GM12878 (cell line): Measurements from ENCODE around the gene CEP97. TPM values are rescaled to one million over a fixed set of nuclear protein-coding genes. Genes with fewer than 3 reads are reported as not detected.

Experiments
- ATAC-seq: fragments of 200-7000 bp; cut with Tn5 transposase; 3 replicates; pipeline ENCODE4 v1.9.1; 2020; ENCODE audit warnings: mild to moderate bottlenecking, moderate library complexity
- BruUV-seq: library from RNA; stranded (reverse); fragments of 400-500 nt; replicated peaks from 2 replicates; lab custom pipeline; 2021; lab: Mats Ljungman, UMichigan
- CTCF ChIA-PET: fragments of 300-600 bp; sonication (Branson Sonifier 250); formaldehyde crosslinking; extraction: SDS; loops from one replicate; lab custom pipeline; 2021; ENCODE audit warnings: inconsistent platforms; lab: Yijun Ruan, JAX
- POLR2A ChIA-PET: fragments of 350-600 bp; formaldehyde crosslinking; extraction: SDS; loops from one replicate; lab custom pipeline; 2021; ENCODE audit warnings: inconsistent platforms; lab: Charles Lee
- RAD21 ChIA-PET: fragments of 300-600 bp; sonication (Branson Sonifier 250); formaldehyde crosslinking; loops from one replicate; lab custom pipeline; 2023; ENCODE audit warnings: antibody characterized with exemption; ENCODE audit not compliant: unreplicated experiment; lab: Charles Lee
- SMC1A ChIA-PET: fragments of 300-600 bp; sonication (Branson Sonifier 250); formaldehyde crosslinking; loops from one replicate; lab custom pipeline; 2023; ENCODE audit not compliant: unreplicated experiment, uncharacterized antibody; lab: Charles Lee
- DNase-seq: peaks from one replicate; pipeline ENCODE4 v3.0.0-alpha.2; 2011; ENCODE audit warnings: low read depth, low spot score
- FAIRE-seq: peaks from 3 replicates; lab custom pipeline; 2011; peaks lifted over from hg19 to GRCh38; lab: Jason Lieb, UNC
- H2AFZ ChIP-seq: 2 replicates; pipeline ENCODE4 v1.6.0; 2011; ENCODE audit warnings: low read depth, low read length, control low read depth; ENCODE audit not compliant: control insufficient read depth
- H3K27ac ChIP-seq: 2 replicates; pipeline ENCODE4 v1.5.1; 2011; ENCODE audit warnings: control low read depth; ENCODE audit not compliant: control insufficient read depth, insufficient read depth
- H3K27me3 ChIP-seq, 2 experiments: replicated peaks in 1 of 2; 2 replicates each; pipeline versions ENCODE4 v1.6.0 to v1.6.1; 2011; ENCODE audit warnings: low read length in 1 of 2; ENCODE audit not compliant: control insufficient read depth in 2 of 2, insufficient read depth in 2 of 2
- H3K36me3 ChIP-seq, 2 experiments: 2 replicates each; pipeline ENCODE4 v1.5.1; 2011; ENCODE audit warnings: low read length in 1 of 2; ENCODE audit not compliant: control insufficient read depth in 2 of 2, insufficient read depth in 2 of 2
- H3K4me1 ChIP-seq: 2 replicates; pipeline ENCODE4 v1.6.1; 2011; ENCODE audit warnings: mild to moderate bottlenecking, low read length, moderate library complexity, mixed read lengths; ENCODE audit not compliant: control insufficient read depth, insufficient read depth
- H3K4me2 ChIP-seq: 2 replicates; pipeline ENCODE4 v1.6.0; 2011; ENCODE audit warnings: control low read depth; ENCODE audit not compliant: control insufficient read depth, insufficient read depth
- H3K4me3 ChIP-seq: fragments of 200-600 bp; sonication (generic); 2 replicates; pipeline ENCODE4 v1.5.1; 2016
- H3K79me2 ChIP-seq: 2 replicates; pipeline ENCODE4 v1.6.0; 2011; ENCODE audit warnings: low read length; ENCODE audit not compliant: control insufficient read depth, insufficient read depth
- H3K9ac ChIP-seq: 2 replicates; pipeline ENCODE4 v1.8.0; 2011; ENCODE audit warnings: low read length, control low read depth, mixed read lengths; ENCODE audit not compliant: control insufficient read depth, insufficient read depth
- H3K9me3 ChIP-seq: replicated peaks from 3 replicates; pipeline ENCODE4 v1.5.1; 2011; ENCODE audit warnings: mild to moderate bottlenecking, low read length; ENCODE audit not compliant: control insufficient read depth, insufficient read depth
- H4K20me1 ChIP-seq: 2 replicates; pipeline ENCODE4 v1.6.0; 2011; ENCODE audit not compliant: control insufficient read depth, insufficient read depth
- CREM ChIP-seq: IDR thresholded peaks from 2 replicates; pipeline ENCODE4 v1.6.1; 2014; ENCODE audit warnings: antibody characterized with exemption, low read depth
- MEF2B ChIP-seq: fragments of 450-650 bp; IDR thresholded peaks from 2 replicates; pipeline ENCODE4 v1.6.1; 2018; ENCODE audit warnings: mild to moderate bottlenecking, moderate library complexity; ENCODE audit not compliant: partially characterized antibody, poor library complexity, severe bottlenecking
- NRF1 ChIP-seq: conservative IDR thresholded peaks from 2 replicates; pipeline ENCODE4 v1.6.1; 2011; ENCODE audit warnings: mild to moderate bottlenecking, low read depth, low read length, improper control_type of control experiment
- in situ Hi-C: fragments of 300-500 bp; cut with MboI; formaldehyde crosslinking; loops from 9 replicates; pipeline ENCODE4 v1.14.3; 2018; ENCODE audit warnings: mixed read lengths
- intact Hi-C: fragments of 100-400 bp; cut with micrococcal nuclease; formaldehyde crosslinking; loops from one replicate; pipeline ENCODE4 v1.14.2; 2022; ENCODE audit not compliant: unreplicated experiment
- polyA plus RNA-seq, 11 experiments: library from polyadenylated mRNA; depleted of rRNA in 4 of 11; unstranded in 6 of 11; stranded (reverse) in 5 of 11; fragments of >200 nt; fragmentation: Nextera tagmentation in 4 of 11; fragmentation: Illumina TruSeq in 1 of 11; extraction: Ambion mirVana in 4 of 11; extraction: Trizol in 1 of 11; gene quantifications; 1 replicate in 1 of 11; 2 replicates in 10 of 11; pipeline versions ENCODE4 v1.2.1 to v1.2.3, GENCODE V29; 2011 to 2016; ENCODE audit warnings: inconsistent platforms in 2 of 11, missing spikeins in 2 of 11, low read depth in 1 of 11
- total RNA-seq, 4 experiments: library from RNA; depleted of rRNA in 3 of 4; stranded (reverse); fragments of >200 nt in 3 of 4; fragmentation: Illumina TruSeq in 1 of 4; extraction: Trizol in 1 of 4; gene quantifications; 2 replicates each; pipeline versions ENCODE4 v1.2.1 to v1.2.3, GENCODE V29; 2013 to 2021
- TF ChIP-seq, protein P1 (sequence below): IDR thresholded peaks from 2 replicates; pipeline ENCODE4 v1.6.1; 2012; ENCODE audit warnings: low read depth, low read length, improper control_type of control experiment
- TF ChIP-seq, protein P2 (sequence below): IDR thresholded peaks from 2 replicates; pipeline ENCODE4 v1.6.1; 2011; ENCODE audit warnings: mild to moderate bottlenecking, low read depth, low read length, moderate library complexity; ENCODE audit not compliant: insufficient replicate concordance
- TF ChIP-seq, protein P3 (sequence below): fragments of 150-350 bp; IDR thresholded peaks from 2 replicates; pipeline ENCODE4 v1.6.1; 2014; ENCODE audit warnings: mild to moderate bottlenecking, low read depth, low read length
- TF ChIP-seq, protein P4 (sequence below): fragments of 450-650 bp; IDR thresholded peaks from 2 replicates; pipeline ENCODE4 v1.6.1; 2016; ENCODE audit warnings: mild to moderate bottlenecking

Gene CEP97
- total and polyA plus RNA-seq, 10 of the 15 experiments (the other 5 are each of a cell fraction or from before 2014, with no cell fraction given), result 1.9 to 13.7 (median 5.8) TPM

DNA sequence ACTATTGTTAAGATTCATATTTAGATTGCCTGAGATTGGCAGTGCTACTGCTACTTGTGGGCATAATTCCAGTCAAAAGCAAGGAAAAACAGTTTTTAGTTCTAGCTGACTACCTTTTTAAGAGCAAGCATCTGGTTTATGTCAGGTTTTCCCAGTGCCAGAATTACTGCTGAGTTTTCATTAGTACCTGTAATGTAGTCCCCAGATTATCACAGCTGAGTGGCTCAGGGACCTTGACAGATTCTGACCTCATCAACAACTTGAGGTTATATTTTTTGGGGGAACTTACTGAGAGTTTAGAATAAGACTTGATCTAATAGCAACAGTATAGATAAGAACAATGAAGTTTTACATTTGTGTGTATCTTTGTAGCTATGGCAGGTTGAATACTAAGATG, 85.6 kb downstream of the CEP97 start:
- POLR2A ChIA-PET, result interaction anchor here (0.7 to 1.7 kb wide), 2 partner anchors 415 to 419 kb away, joined by 3 to 4 read pairs; no protein-coding TSS in a partner anchor
- no TSS peak for BruUV-seq
- TF ChIP-seq, protein P1, sequence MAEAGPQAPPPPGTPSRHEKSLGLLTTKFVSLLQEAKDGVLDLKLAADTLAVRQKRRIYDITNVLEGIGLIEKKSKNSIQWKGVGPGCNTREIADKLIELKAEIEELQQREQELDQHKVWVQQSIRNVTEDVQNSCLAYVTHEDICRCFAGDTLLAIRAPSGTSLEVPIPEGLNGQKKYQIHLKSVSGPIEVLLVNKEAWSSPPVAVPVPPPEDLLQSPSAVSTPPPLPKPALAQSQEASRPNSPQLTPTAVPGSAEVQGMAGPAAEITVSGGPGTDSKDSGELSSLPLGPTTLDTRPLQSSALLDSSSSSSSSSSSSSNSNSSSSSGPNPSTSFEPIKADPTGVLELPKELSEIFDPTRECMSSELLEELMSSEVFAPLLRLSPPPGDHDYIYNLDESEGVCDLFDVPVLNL, result no peak
- TF ChIP-seq CREM, result no peak
- TF ChIP-seq, protein P2, sequence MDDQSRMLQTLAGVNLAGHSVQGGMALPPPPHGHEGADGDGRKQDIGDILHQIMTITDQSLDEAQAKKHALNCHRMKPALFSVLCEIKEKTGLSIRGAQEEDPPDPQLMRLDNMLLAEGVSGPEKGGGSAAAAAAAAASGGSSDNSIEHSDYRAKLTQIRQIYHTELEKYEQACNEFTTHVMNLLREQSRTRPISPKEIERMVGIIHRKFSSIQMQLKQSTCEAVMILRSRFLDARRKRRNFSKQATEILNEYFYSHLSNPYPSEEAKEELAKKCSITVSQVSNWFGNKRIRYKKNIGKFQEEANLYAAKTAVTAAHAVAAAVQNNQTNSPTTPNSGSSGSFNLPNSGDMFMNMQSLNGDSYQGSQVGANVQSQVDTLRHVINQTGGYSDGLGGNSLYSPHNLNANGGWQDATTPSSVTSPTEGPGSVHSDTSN, result no peak
- no peak for TF ChIP-seq NRF1
- TF ChIP-seq MEF2B, result no peak
- TF ChIP-seq, protein P3, sequence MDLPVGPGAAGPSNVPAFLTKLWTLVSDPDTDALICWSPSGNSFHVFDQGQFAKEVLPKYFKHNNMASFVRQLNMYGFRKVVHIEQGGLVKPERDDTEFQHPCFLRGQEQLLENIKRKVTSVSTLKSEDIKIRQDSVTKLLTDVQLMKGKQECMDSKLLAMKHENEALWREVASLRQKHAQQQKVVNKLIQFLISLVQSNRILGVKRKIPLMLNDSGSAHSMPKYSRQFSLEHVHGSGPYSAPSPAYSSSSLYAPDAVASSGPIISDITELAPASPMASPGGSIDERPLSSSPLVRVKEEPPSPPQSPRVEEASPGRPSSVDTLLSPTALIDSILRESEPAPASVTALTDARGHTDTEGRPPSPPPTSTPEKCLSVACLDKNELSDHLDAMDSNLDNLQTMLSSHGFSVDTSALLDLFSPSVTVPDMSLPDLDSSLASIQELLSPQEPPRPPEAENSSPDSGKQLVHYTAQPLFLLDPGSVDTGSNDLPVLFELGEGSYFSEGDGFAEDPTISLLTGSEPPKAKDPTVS, result no peak
- TF ChIP-seq, protein P4, sequence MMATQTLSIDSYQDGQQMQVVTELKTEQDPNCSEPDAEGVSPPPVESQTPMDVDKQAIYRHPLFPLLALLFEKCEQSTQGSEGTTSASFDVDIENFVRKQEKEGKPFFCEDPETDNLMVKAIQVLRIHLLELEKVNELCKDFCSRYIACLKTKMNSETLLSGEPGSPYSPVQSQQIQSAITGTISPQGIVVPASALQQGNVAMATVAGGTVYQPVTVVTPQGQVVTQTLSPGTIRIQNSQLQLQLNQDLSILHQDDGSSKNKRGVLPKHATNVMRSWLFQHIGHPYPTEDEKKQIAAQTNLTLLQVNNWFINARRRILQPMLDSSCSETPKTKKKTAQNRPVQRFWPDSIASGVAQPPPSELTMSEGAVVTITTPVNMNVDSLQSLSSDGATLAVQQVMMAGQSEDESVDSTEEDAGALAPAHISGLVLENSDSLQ, result no peak
- TF ChIP-seq, all 136 proteins: peak for 0
- no peaks in the 10 kb centered on the region for H3K27me3 ChIP-seq
- no peak overlapping the region for H3K4me2 ChIP-seq
- H4K20me1 ChIP-seq, result no peaks in the 10 kb centered on the region
- no peak for FAIRE-seq
- H3K27ac ChIP-seq, result no peak overlapping the region
- no peak overlapping the region for H3K9ac ChIP-seq
- peaks cover 15% of the 10 kb centered on the region for H3K4me1 ChIP-seq
- no peak for ATAC-seq
- no peak overlapping the region for H2AFZ ChIP-seq
- H3K4me3 ChIP-seq, result no peak overlapping the region
- SMC1A ChIA-PET, result interaction anchor here (0.6 to 19.7 kb wide), 25 partner anchors 8 to 741 kb away, joined by 3 to 949 read pairs (median 4); no protein-coding TSS in a partner anchor
- RAD21 ChIA-PET, result interaction anchor here (0.5 to 15.9 kb wide), 8 partner anchors 14 to 726 kb away, joined by 3 to 659 read pairs (median 3); partner anchors contain the start of gene NFKBIZ
- no peak for DNase-seq
- no peaks in the 10 kb centered on the region for H3K79me2 ChIP-seq
- H3K9me3 ChIP-seq, result no peaks in the 10 kb centered on the region; the same call in 2 of the 3 replicates
- in situ Hi-C loops (loop anchor here (5.0 kb wide), 2 partner anchors 417 to 722 kb away; no protein-coding TSS in a partner anchor), intact Hi-C loops (loop anchor here (5.0 kb wide), 2 partner anchors 127 to 227 kb away; no protein-coding TSS in a partner anchor)
- no peaks in the 10 kb centered on the region for H3K36me3 ChIP-seq
- CTCF ChIA-PET, result interaction anchor here (0.5 to 15.9 kb wide), 36 partner anchors 9 to 1787 kb away, joined by 3 to 1057 read pairs (median 3); partner anchors contain the start of gene NFKBIZ
